ENCODE results near the gene EIF1B. TPM values are rescaled to one million over a fixed set of nuclear protein-coding genes. Genes with fewer than 3 reads are reported as not detected.

EIF1B gene
- total RNA-seq, 1 donor from 2014 or later = 68.8 TPM

DNA sequence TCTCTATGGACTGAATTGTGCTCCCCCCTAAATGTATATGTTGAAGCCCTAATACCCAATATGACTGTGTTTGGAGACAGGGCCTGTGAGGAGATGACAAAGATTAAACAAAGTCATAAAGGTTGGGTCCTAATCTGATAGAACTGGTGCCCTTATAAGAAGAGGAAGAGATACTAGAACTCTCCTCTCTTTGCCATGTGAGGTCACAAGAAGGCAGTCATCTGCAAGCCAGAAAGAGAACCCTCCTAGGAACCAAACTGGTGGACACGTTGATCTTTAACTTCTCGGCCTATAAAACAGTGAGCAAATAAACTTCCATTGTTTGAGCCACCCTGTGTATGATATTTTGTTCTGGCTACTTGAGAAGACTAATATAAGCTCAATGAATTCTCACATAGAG lies 45.9 kb downstream of the EIF1B start:
- Mint-ChIP-seq H3K9me3 (ENCODE audit: unreplicated experiment) (peaks cover 5% of the 10 kb centered on the region), H3K36me3 (ENCODE audit: low read depth, unreplicated experiment) (no peaks in the 10 kb centered on the region), H3K4me1 (ENCODE audit: unreplicated experiment) (no peaks in the 10 kb centered on the region), H3K27ac (ENCODE audit: unreplicated experiment) (no peak overlapping the region), H3K27me3 (ENCODE audit: unreplicated experiment) (no peaks in the 10 kb centered on the region), H3K4me3 (ENCODE audit: unreplicated experiment) (no peak overlapping the region)
- DNase-seq (ENCODE audit: low spot score) = no peak
- TF ChIP-seq, protein P1, sequence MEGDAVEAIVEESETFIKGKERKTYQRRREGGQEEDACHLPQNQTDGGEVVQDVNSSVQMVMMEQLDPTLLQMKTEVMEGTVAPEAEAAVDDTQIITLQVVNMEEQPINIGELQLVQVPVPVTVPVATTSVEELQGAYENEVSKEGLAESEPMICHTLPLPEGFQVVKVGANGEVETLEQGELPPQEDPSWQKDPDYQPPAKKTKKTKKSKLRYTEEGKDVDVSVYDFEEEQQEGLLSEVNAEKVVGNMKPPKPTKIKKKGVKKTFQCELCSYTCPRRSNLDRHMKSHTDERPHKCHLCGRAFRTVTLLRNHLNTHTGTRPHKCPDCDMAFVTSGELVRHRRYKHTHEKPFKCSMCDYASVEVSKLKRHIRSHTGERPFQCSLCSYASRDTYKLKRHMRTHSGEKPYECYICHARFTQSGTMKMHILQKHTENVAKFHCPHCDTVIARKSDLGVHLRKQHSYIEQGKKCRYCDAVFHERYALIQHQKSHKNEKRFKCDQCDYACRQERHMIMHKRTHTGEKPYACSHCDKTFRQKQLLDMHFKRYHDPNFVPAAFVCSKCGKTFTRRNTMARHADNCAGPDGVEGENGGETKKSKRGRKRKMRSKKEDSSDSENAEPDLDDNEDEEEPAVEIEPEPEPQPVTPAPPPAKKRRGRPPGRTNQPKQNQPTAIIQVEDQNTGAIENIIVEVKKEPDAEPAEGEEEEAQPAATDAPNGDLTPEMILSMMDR (IDR thresholded peaks at IDR 0.05; ENCODE audit: unreplicated experiment) = no peak

DNA sequence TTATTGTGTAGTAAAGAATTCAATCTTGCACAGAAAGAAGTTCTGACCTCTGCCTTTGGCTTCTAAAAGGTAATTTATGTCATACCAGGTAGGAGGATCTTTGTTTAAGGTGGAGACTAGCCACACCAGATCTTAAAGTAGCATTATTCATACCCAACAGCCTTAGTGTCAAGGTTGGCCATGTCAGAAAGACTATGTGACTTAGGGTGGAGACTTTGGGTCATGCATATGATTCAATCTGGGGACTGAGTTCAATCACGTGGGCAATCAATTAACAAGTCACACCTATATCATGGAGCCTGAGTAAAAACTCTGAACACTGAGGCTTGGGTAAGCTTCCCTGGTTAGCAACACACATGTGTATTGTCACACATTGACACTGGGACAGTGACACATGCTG lies 48.9 kb downstream of the EIF1B start:
- TF ChIP-seq, protein P1 (IDR thresholded peaks at IDR 0.05; ENCODE audit: unreplicated experiment) = no peak
- no peaks in the 10 kb centered on the region for H3K27me3 Mint-ChIP-seq (ENCODE audit: unreplicated experiment)
- no peaks in the 10 kb centered on the region for H3K36me3 Mint-ChIP-seq (ENCODE audit: low read depth, unreplicated experiment)
- no peak overlapping the region for H3K27ac Mint-ChIP-seq (ENCODE audit: unreplicated experiment)
- no peak for DNase-seq (ENCODE audit: low spot score)
- H3K9me3 Mint-ChIP-seq (ENCODE audit: unreplicated experiment) = no peaks in the 10 kb centered on the region
- no peak overlapping the region for H3K4me3 Mint-ChIP-seq (ENCODE audit: unreplicated experiment)
- H3K4me1 Mint-ChIP-seq (ENCODE audit: unreplicated experiment) = no peaks in the 10 kb centered on the region

Other genes with a start within 250 kb of the EIF1B start
- not detected for gene ENTPD3, start 77.5 kb downstream of the EIF1B start, total RNA-seq (ENCODE audit: unreplicated experiment)
- gene RPL14, start 147.6 kb downstream of the EIF1B start, total RNA-seq (ENCODE audit: unreplicated experiment) = 2,049 TPM
- 8.0 TPM for gene ZNF619, start 167.4 kb downstream of the EIF1B start, total RNA-seq (ENCODE audit: unreplicated experiment)
- 8.3 TPM for gene ZNF620, start 196.3 kb downstream of the EIF1B start, total RNA-seq (ENCODE audit: unreplicated experiment)
- 25.7 TPM for gene ZNF621, start 215.3 kb downstream of the EIF1B start, total RNA-seq (ENCODE audit: unreplicated experiment)